Keratinocyte (primary cell): ENCODE measurements around the gene P3R3URF. TPM values are rescaled to one million over a fixed set of nuclear protein-coding genes. Genes with fewer than 3 reads are reported as not detected.

Source experiments
- DNase-seq: peaks from one replicate; pipeline ENCODE4 v3.0.0-alpha.2; 2011; ENCODE audit warnings: low read depth, missing footprints, low spot score
- FAIRE-seq: peaks from 2 replicates; lab custom pipeline; 2011; peaks lifted over from hg19 to GRCh38; lab: Jason Lieb, UNC
- H2AFZ ChIP-seq: 2 replicates; pipeline ENCODE4 v1.6.0; 2012; ENCODE audit warnings: low read length, control low read depth, inconsistent platforms; ENCODE audit not compliant: control insufficient read depth
- H3K27ac ChIP-seq: 2 replicates; pipeline ENCODE4 v1.5.1; 2011; ENCODE audit warnings: low read length; ENCODE audit not compliant: control insufficient read depth, insufficient read depth
- H3K27me3 ChIP-seq: 3 replicates; pipeline ENCODE4 v1.6.0; 2011; ENCODE audit warnings: low read length; ENCODE audit not compliant: control insufficient read depth, insufficient read depth; ENCODE audit errors: extremely low read depth
- H3K36me3 ChIP-seq, 2 experiments: 2 replicates in 1 of 2; 3 replicates in 1 of 2; pipeline ENCODE4 v1.5.1; 2011; ENCODE audit warnings: low read length in 2 of 2, mild to moderate bottlenecking in 1 of 2; ENCODE audit not compliant: control insufficient read depth in 2 of 2, insufficient read depth in 2 of 2; ENCODE audit errors: extremely low read depth in 1 of 2
- H3K4me1 ChIP-seq: 3 replicates; pipeline ENCODE4 v1.5.1; 2011; ENCODE audit warnings: low read length; ENCODE audit not compliant: control insufficient read depth, insufficient read depth; ENCODE audit errors: extremely low read depth
- H3K4me2 ChIP-seq: 3 replicates; pipeline ENCODE4 v1.6.0; 2011; ENCODE audit warnings: low read depth, low read length; ENCODE audit not compliant: control insufficient read depth, insufficient read depth; ENCODE audit errors: extremely low read depth
- H3K4me3 ChIP-seq, 3 experiments: fragments of 200-600 bp in 1 of 3; sonication (generic) in 1 of 3; 2 replicates in 2 of 3; 3 replicates in 1 of 3; pipeline ENCODE4 v1.5.1; 2011 to 2016; ENCODE audit warnings: low read length in 3 of 3, mild to moderate bottlenecking in 3 of 3, control low read depth in 2 of 3, inconsistent platforms in 1 of 3, low read depth in 1 of 3, mixed read lengths in 1 of 3, mixed run types in 1 of 3, moderate library complexity in 1 of 3; ENCODE audit not compliant: control insufficient read depth in 2 of 3, insufficient read depth in 2 of 3; ENCODE audit errors: extremely low read depth in 1 of 3
- H3K79me2 ChIP-seq: 2 replicates; pipeline ENCODE4 v1.6.0; 2012; ENCODE audit warnings: low read length; ENCODE audit not compliant: control insufficient read depth, insufficient read depth
- H3K9ac ChIP-seq: 3 replicates; pipeline ENCODE4 v1.6.0; 2011; ENCODE audit warnings: low read length; ENCODE audit not compliant: control insufficient read depth, insufficient read depth; ENCODE audit errors: extremely low read depth
- H3K9me1 ChIP-seq: 3 replicates; pipeline ENCODE4 v1.6.0; 2011; ENCODE audit warnings: low read length; ENCODE audit not compliant: control insufficient read depth, insufficient read depth; ENCODE audit errors: extremely low read depth
- H3K9me3 ChIP-seq: 2 replicates; pipeline ENCODE4 v1.5.1; 2012; ENCODE audit warnings: low read depth, low read length; ENCODE audit not compliant: control insufficient read depth
- H4K20me1 ChIP-seq: 3 replicates; pipeline ENCODE4 v1.6.0; 2011; ENCODE audit warnings: low read length; ENCODE audit not compliant: control insufficient read depth, insufficient read depth; ENCODE audit errors: extremely low read depth
- EZH2 ChIP-seq: IDR thresholded peaks from one replicate; pipeline ENCODE4 v1.6.1; 2012; ENCODE audit warnings: inconsistent platforms, mild to moderate bottlenecking, low read length, moderate library complexity
- dilution Hi-C: fragments of 300-500 bp; cut with MboI; formaldehyde crosslinking; loops from one replicate; pipeline ENCODE4 v1.7.0; 2020; ENCODE audit warnings: low sequenced_read_pairs; ENCODE audit not compliant: extremely low pct_ligation_motif_present
- polyA plus RNA-seq, 5 experiments: library from polyadenylated mRNA; depleted of rRNA in 3 of 5; stranded (reverse) in 3 of 5; stranded (forward) in 1 of 5; unstranded in 1 of 5; fragments of >200 nt; gene quantifications; 1 replicate in 1 of 5; 2 replicates in 3 of 5; 3 replicates in 1 of 5; pipeline versions ENCODE4 v1.2.1 to v1.2.3, GENCODE V29; 2011 to 2012; ENCODE audit warnings: missing spikeins in 2 of 5, low read depth in 1 of 5, low replicate concordance in 1 of 5
- TF ChIP-seq, protein P1 (sequence below), 3 experiments: IDR thresholded peaks in 1 of 3; conservative IDR thresholded peaks in 1 of 3; optimal IDR thresholded peaks in 1 of 3; 2 replicates in 2 of 3; 3 replicates in 1 of 3; pipeline versions ENCODE3 to v1.5.1; 2011; ENCODE audit warnings: low read length in 3 of 3, mild to moderate bottlenecking in 3 of 3, moderate library complexity in 2 of 3, control low read depth in 1 of 3, inconsistent platforms in 1 of 3; ENCODE audit not compliant: insufficient read depth in 2 of 3; ENCODE audit errors: extremely low read depth in 1 of 3

The P3R3URF gene
- polyA plus RNA-seq, 1 donor (not counting 4 experiments of a cell fraction or from before 2014, with no cell fraction given), result not detected

- peak overlapping the region; percentile 80 for H3K27ac ChIP-seq
- FAIRE-seq (peak; percentile 49), DNase-seq (peak; percentile 86)
- no peak for TF ChIP-seq EZH2
- TF ChIP-seq, protein P1, sequence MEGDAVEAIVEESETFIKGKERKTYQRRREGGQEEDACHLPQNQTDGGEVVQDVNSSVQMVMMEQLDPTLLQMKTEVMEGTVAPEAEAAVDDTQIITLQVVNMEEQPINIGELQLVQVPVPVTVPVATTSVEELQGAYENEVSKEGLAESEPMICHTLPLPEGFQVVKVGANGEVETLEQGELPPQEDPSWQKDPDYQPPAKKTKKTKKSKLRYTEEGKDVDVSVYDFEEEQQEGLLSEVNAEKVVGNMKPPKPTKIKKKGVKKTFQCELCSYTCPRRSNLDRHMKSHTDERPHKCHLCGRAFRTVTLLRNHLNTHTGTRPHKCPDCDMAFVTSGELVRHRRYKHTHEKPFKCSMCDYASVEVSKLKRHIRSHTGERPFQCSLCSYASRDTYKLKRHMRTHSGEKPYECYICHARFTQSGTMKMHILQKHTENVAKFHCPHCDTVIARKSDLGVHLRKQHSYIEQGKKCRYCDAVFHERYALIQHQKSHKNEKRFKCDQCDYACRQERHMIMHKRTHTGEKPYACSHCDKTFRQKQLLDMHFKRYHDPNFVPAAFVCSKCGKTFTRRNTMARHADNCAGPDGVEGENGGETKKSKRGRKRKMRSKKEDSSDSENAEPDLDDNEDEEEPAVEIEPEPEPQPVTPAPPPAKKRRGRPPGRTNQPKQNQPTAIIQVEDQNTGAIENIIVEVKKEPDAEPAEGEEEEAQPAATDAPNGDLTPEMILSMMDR (optimal IDR thresholded peaks at IDR 0.05 in 1 of 3, IDR thresholded peaks at IDR 0.05 in 1 of 3, conservative IDR thresholded peaks at IDR 0.05 in 1 of 3; ENCODE audit: extremely low read depth in 1 of 3, insufficient read depth in 2 of 3, low read length in 3 of 3), result peak; percentile 42 to 96 (median 55)
- H3K79me2 ChIP-seq, result peaks cover 2% of the 10 kb centered on the region
- H3K9me1 ChIP-seq, result no peaks in the 10 kb centered on the region
- H3K4me2 ChIP-seq, result peak overlapping the region; percentile 92
- H3K9ac ChIP-seq, result peak overlapping the region; percentile 60
- no peaks in the 10 kb centered on the region for H3K9me3 ChIP-seq
- H2AFZ ChIP-seq, result peak overlapping the region; percentile 45
- H3K27me3 ChIP-seq, result no peaks in the 10 kb centered on the region
- dilution Hi-C loops, result loop anchor here (25.0 kb wide), 1 partner anchor 143 kb away; no protein-coding TSS in a partner anchor
- no peaks in the 10 kb centered on the region for H4K20me1 ChIP-seq
- peaks cover 8% of the 10 kb centered on the region in 2 experiments for H3K36me3 ChIP-seq
- H3K4me3 ChIP-seq, result peak overlapping the region; percentile 52 to 60 (median 54)
- peaks cover 58% of the 10 kb centered on the region for H3K4me1 ChIP-seq
Observed at GRCh38 chr1:46180082-46180616, 3.9 kb upstream of the P3R3URF start.

DNA sequence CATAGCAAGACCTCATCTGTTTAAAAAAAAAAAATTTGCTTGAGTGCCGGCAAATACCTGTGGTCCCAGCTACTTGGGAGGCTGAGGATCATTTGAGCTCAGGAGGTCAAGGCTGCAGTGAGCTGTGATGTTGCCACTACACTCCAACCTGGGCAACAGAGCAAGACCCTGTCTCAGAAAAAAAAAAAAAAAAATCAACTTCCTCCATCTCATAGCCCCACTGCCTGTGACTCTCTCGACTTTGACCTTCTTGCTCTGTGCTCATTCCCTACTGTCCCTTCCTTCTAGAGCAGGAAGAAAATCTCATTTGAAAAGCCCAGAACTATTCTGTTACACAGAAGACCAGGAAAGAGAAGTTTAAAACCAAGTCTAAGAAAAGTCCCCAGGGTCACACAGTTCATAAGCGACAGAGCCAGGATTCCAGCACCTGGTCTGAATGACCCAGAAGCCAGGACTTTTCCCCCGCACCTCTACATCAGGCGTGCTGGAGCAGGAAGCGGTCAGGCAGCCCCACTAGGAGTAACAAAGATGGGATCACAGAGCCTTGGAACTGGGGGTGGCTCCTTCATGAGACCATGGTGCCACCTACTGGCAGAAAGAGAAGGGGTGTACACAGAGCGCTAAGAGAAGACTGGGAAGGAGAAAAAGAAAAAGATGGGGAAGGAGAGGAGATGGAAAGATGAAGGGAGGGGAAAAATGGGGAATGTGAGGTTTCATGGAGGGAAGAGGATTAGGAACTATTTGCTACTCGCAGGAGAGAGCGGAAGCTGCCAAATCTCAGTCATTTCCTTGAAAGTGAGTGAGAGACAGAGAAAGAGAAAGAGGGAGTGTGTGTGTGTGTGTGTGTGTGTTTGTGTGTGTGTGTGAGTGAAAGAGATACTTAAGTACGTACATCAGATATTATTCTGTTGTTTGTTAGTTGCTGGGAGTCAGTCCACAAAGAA, 3.1 kb upstream of the P3R3URF start:
- Histone ChIP-seq H3K9me3 (no peaks in the 10 kb centered on the region), H3K27ac (peak overlapping the region; percentile 80), H3K9me1 (no peaks in the 10 kb centered on the region), H4K20me1 (no peaks in the 10 kb centered on the region), H2AFZ (peak overlapping the region; percentile 73), H3K79me2 (peaks cover under 1% of the 10 kb centered on the region), H3K27me3 (no peaks in the 10 kb centered on the region), H3K9ac (peak overlapping the region; percentile 24), H3K4me2 (peak overlapping the region; percentile 92), H3K36me3 (peaks cover under 1 to 5% of the 10 kb centered on the region in 2 experiments), H3K4me1 (peaks cover 54% of the 10 kb centered on the region), H3K4me3 (peak overlapping the region in 1 of 3 experiments; percentile 23)
- dilution Hi-C loops, result loop anchor here (25.0 kb wide), 1 partner anchor 142 kb away; no protein-coding TSS in a partner anchor
- TF ChIP-seq EZH2, result no peak
- TF ChIP-seq, protein P1 (optimal IDR thresholded peaks at IDR 0.05 in 1 of 3, IDR thresholded peaks at IDR 0.05 in 1 of 3, conservative IDR thresholded peaks at IDR 0.05 in 1 of 3; ENCODE audit: extremely low read depth in 1 of 3, insufficient read depth in 2 of 3, low read length in 3 of 3), result peak; percentile 74 to 92 (median 88)
- DNase-seq, result peak; percentile 61
- peak; percentile 67 for FAIRE-seq
